HG03175 (cell line): ENCODE measurements around the gene SLC25A38.

Experiments used
- ATAC-seq: cut with Tn5 transposase; IDR thresholded peaks from one replicate; pipeline ENCODE4 v1.9.1; 2021; ENCODE audit warnings: mild to moderate bottlenecking, moderate library complexity; ENCODE audit not compliant: unreplicated experiment

SLC25A38 gene

DNA sequence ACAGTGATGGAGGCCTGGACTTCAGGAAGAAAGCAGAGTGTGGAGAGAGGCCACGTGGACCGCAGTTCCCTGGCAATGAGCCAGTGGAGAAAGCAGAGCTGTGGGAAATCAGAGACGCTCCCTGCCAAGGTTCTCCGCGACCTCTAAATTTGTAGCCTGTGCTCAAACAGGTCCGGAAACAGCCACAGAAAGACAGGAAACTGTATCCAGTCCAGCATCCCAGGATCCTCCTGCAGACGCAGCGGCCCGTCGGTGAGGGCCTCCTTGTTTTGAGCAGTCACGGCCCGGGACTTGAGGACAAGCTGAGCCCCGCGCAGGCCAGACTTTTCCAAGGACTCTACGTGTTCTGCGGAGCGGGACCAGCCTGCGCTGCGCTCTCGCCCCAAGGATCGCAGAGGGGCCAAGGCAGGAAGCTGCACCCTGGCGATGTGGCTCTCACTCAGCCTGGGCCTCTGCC is 45.6 kb downstream of the SLC25A38 start:
- ATAC-seq, result no peak

DNA sequence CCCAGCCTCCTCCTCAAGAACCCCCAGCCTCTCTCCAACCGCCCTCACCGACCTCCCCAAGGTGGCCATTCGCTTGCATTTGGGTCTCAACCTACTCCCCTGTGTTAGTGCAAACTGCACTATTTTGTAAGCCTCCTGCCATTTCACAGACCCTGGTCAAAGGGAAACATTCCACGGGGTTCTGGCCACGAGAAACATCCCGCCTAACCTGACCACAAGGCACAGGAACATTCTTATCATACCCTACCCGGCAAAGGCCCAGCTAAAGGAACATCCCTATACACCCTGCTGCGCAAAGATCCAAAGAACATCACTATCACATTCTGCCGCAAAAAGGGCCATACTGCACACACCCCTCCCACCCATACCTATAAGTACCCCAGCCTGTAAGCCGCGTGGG is 46.3 kb downstream of the SLC25A38 start:
- ATAC-seq, result no peak

DNA sequence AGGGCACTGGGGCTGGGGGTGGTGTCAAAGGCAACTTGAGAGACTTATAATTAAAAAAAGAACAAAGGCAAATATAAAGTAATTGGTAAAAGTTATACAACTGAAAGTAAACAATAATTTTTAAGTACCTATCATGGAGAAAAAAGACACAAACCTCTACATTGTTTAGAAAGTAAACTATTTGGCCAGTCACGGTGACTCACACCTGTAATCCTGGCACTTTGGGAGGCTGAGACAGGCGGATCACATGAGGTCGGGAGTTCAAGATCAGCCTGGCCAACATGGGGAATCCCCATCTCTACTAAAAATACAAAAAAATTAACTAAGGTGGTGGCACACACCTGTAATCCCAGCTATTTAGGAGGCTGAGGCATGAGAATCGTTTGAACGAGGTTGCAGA is 49.2 kb downstream of the SLC25A38 start:
- no peak for ATAC-seq

DNA sequence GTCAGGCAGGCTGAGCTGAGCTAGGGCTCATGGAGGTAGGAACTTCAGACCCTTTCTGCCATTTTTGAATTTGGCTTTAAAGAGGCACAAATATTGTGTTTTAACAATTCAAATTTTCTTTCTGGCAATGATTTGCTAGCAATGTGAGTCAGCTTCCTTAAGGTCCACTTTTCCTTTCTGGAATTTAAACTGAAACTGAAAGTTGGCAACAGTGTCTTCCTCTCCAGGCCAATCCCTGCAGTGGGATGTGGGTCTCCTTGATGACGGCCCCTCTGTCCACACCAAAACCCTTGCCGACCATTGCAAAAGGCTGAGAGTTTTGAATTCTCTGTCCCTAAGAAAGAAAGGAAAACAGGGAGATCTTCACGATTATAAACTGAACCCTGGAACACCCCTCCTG is 50.5 kb downstream of the SLC25A38 start:
- ATAC-seq, result no peak

DNA sequence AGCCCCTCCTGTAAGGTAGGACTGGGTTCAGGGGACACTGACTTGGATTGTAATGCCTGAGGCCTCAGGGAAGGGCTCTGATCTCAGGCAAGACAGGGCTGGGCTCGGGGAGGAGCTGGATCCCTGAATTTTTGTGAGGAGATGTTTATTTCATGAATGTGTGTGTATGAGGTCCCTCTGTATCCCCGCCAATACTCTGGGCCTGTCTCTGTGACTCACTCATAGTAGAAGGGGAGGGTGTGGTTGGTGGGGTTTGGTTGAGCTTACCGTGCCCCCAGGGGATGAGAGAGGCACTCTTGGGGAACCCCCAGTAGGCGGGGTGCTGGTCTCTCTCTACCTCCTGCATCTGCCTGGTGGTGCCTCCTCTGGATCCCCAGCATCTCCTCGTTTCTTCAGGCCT is 51.4 kb downstream of the SLC25A38 start:
- ATAC-seq, result peak; percentile 79

DNA sequence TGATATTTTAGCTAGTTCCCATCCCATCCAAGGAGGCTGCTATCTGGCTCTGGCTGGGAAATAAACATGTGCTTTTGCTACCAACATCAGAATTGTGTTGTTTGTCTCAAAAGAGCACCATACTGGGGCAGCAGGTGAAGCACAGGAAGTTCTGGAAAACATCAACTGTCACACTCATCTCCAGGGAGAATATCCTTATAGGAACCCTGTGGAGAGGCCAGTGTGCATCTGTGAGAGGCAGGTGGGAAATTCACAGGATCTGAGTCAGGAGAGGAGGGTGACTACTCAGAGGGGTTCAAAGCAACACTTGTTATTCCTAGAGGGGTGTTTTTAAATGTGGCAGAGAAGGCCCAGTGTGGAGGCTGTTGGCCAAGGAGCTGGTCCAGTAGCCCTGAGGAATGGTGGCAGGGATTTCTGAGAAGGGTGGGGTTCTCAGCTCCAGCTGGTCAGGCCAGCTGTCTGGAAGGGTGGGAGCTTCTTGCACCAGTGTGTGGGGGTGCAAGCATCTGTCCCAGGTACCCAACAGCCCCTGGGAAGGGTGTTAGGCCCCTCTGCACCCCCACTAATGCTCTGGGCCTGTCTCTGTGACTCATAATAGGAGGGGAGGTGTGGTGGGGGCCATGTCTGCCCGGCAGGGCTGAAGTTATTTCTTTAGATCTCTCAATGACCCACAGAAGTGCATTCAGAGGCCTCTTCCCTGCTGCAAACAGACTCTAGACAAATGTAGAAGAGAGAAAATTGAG is 52.0 kb downstream of the SLC25A38 start:
- no peak for ATAC-seq

DNA sequence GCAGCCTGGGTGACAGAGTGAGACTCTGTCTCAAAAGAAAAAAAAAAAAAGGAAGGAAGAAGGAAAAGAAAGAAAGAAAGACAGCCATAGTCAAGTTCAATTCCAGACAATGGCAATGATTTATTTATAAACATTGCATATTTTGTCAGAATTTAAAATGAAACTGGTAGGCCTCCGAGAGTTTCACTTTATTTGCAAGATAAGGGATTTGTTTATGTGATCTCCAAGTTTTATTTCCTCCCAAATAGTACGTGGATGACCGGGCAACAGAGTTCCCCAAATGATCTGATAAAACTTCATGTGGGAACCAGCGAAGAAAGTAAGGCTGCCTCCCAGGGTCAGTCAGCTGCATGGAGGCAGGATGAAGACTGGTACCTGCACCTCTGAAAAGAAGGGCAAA is 55.7 kb downstream of the SLC25A38 start:
- ATAC-seq, result no peak

DNA sequence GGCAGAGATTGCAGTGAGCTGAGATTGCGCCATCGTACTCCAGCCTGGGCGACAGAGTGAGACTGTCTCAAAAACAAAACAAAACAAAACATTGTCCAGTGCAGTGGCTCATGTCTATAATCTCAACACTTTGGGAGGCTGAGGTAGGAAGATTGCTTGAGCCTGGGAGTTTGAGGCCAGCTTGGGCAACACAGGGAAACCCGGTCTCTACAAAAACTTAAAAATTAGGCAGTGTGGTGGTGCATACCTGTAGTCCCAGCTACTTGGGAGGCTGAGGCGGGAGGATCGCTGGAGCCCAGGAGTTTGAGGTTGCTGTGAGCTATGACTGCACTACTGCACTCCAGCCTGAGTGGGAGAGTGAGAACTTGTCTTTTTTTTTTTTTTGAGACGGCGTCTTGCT is 57.1 kb downstream of the SLC25A38 start:
- no peak for ATAC-seq

DNA sequence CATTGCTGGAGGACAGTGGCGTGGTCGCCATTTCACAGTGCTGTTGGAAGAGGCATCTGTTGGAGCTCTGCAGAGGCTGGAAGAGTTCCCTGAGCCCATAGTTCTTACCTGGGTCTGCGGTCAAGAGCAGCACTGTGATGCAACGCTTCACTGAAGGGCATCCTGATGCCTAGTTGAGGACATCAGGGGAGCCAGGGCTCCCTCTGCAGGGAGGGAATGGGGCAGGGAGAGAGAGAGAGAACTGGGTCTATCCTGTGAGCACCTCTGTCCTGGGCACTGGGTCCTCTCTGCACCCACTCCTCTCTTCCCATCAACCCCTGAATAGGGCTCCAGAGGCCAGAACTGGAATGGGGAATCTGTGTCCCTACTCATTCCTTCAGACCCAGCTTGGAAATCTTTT is 60.4 kb downstream of the SLC25A38 start:
- no peak for ATAC-seq

DNA sequence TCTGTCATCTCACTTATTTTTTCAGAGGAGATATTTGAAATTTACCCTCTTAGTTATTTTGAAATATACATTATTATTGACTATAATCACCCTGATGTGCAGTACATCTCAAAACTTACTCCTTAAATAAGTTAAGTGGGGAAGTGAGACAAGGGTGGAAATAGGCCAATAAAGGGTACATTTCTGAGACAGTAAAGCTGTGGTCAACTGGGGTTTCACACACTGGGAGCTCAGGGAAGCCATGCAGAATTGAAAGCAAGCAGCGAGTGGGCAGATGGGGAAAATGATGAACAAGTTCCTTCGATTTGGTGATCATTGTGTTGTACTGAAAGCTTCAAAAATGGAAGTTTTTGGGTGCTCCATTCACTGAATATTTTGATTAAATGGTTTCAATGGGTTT is 62.8 kb downstream of the SLC25A38 start:
- ATAC-seq, result no peak

DNA sequence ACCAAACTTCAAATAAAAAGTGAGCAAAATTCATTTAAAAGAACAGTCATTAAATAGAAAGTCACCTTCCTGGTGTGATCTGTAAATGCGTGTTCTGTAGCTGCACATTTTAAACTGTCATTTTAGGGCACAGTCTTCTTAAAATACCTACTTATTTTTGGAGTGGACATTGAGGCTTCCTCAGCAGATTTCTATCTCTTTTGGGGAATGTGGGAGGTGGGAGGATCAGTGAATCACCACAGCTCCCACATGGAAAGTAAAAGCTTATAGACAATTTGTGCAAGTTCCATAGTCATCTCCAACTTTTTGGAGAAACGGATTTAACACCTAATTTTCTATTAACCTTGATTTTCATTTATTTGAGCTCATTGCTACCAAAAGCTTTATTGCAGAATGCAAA is 63.3 kb downstream of the SLC25A38 start:
- ATAC-seq, result no peak
